TTC549 (cell line): ENCODE results near the gene RNMT.
"Not testable (repeated sequence)": the region's sequence is repeated elsewhere in the genome, so short reads cannot be mapped to it uniquely, and the experiment has no call there.

ENCODE experiments used
- FAIRE-seq: peaks from 2 replicates; lab custom pipeline; 2012; peaks lifted over from hg19 to GRCh38; lab: Jason Lieb, UNC

RNMT gene

GRCh38 chr18:13726232-13726971, at the start of gene RNMT, which contains the start of gene FAM210A:
Gene RNMT, plus strand, starts transcription at chr18:13726673. Its CDS starts 4,845 bp downstream, at chr18:13731518.
Gene FAM210A, minus strand, starts transcription at chr18:13726558. Its CDS starts 44,481 bp downstream, at chr18:13682077.
- no peak for FAIRE-seq

GRCh38 chr18:13677350-13677749, 49.1 kb upstream of the RNMT start:
- not testable (repeated sequence) for FAIRE-seq

GRCh38 chr18:13680612-13681011, 45.9 kb upstream of the RNMT start:
- FAIRE-seq, result no peak

- no peak for FAIRE-seq
These were observed 44.8 kb upstream of the RNMT start for GRCh38 chr18:13681701-13682100.

GRCh38 chr18:13684546-13684945, 41.9 kb upstream of the RNMT start:
- no peak for FAIRE-seq

GRCh38 chr18:13688191-13689136, 38.0 kb upstream of the RNMT start:
- no peak for FAIRE-seq

- not testable (repeated sequence) for FAIRE-seq
These were observed 36.4 kb upstream of the RNMT start for GRCh38 chr18:13690060-13690459.

GRCh38 chr18:13695337-13695736, 31.1 kb upstream of the RNMT start:
- not testable (repeated sequence) for FAIRE-seq

- no peak for FAIRE-seq
These were observed 29.5 kb upstream of the RNMT start for GRCh38 chr18:13696961-13697360.

GRCh38 chr18:13700153-13700552, 26.3 kb upstream of the RNMT start:
- FAIRE-seq, result no peak

- FAIRE-seq, result peak; percentile 5
These were observed 22.6 kb upstream of the RNMT start for GRCh38 chr18:13703899-13704298.

- FAIRE-seq, result no peak
These were observed 16.1 kb upstream of the RNMT start for GRCh38 chr18:13710414-13710831.

- no peak for FAIRE-seq
These were observed 13.9 kb upstream of the RNMT start for GRCh38 chr18:13712400-13713131.

GRCh38 chr18:13713455-13714055, 12.9 kb upstream of the RNMT start:
- no peak for FAIRE-seq

- no peak for FAIRE-seq
These were observed 11.1 kb upstream of the RNMT start for GRCh38 chr18:13715330-13715729.

- FAIRE-seq, result no peak
These were observed 9.6 kb upstream of the RNMT start for GRCh38 chr18:13716916-13717315.

- FAIRE-seq, result no peak
These were observed 6.3 kb upstream of the RNMT start for GRCh38 chr18:13720123-13720522.

- no peak for FAIRE-seq
These were observed 5.6 kb upstream of the RNMT start for GRCh38 chr18:13720847-13721246.

GRCh38 chr18:13725566-13726231, 774 bp upstream of the RNMT start:
- no peak for FAIRE-seq

- FAIRE-seq, result no peak
These were observed 479 bp downstream of the RNMT start for GRCh38 chr18:13726972-13727331.

- no peak for FAIRE-seq
These were observed 4.0 kb downstream of the RNMT start for GRCh38 chr18:13730481-13730880.

GRCh38 chr18:13735681-13736080, 9.2 kb downstream of the RNMT start:
- FAIRE-seq, result no peak
